CD14-positive monocyte (primary cell): ENCODE results near the gene OPN5. TPM values are rescaled to one million over a fixed set of nuclear protein-coding genes. Genes with fewer than 3 reads are reported as not detected.

Source experiments
- DNase-seq, 3 donors: peaks; one replicate each; pipeline ENCODE4 v3.0.0-alpha.2; 2011 to 2022
- H2AFZ ChIP-seq: 2 replicates; pipeline ENCODE4 v1.6.0; 2012; ENCODE audit warnings: mild to moderate bottlenecking, low read depth, low read length, inconsistent platforms; ENCODE audit not compliant: insufficient read depth, poor library complexity, severe bottlenecking
- H3K27ac ChIP-seq, 2 donors: 1 replicate in 1 of 2; 2 replicates in 1 of 2; pipeline ENCODE4 v1.5.1; 2012 to 2013; ENCODE audit warnings: low read length in 2 of 2, control low read depth in 1 of 2, inconsistent platforms in 1 of 2, low read depth in 1 of 2, mild to moderate bottlenecking in 1 of 2
- H3K27me3 ChIP-seq, 2 donors: one replicate each; pipeline versions ENCODE4 v1.6.0 to v1.6.1; 2011 to 2013; ENCODE audit warnings: low read length in 2 of 2; ENCODE audit not compliant: control insufficient read depth in 2 of 2, insufficient read depth in 2 of 2
- H3K36me3 ChIP-seq, 2 donors: replicated peaks in 1 of 2; 1 replicate in 1 of 2; 2 replicates in 1 of 2; pipeline versions ENCODE4 v1.5.1 to v1.6.1; 2012 to 2013; ENCODE audit warnings: low read length in 2 of 2, control low read depth in 1 of 2, inconsistent platforms in 1 of 2, mild to moderate bottlenecking in 1 of 2; ENCODE audit not compliant: insufficient read depth in 2 of 2, control insufficient read depth in 1 of 2
- H3K4me1 ChIP-seq, 2 donors: 1 replicate in 1 of 2; 2 replicates in 1 of 2; pipeline versions ENCODE4 v1.5.1 to v1.6.1; 2012 to 2013; ENCODE audit warnings: low read length in 2 of 2, control low read depth in 1 of 2, inconsistent platforms in 1 of 2, mild to moderate bottlenecking in 1 of 2, moderate library complexity in 1 of 2; ENCODE audit not compliant: insufficient read depth in 2 of 2, control insufficient read depth in 1 of 2
- H3K4me2 ChIP-seq: replicated peaks from 2 replicates; pipeline ENCODE3; 2012; ENCODE audit warnings: low read length, moderate library complexity, mild to moderate bottlenecking; ENCODE audit not compliant: poor library complexity, severe bottlenecking; ENCODE audit errors: extremely low read depth
- H3K4me3 ChIP-seq, 3 experiments: fragments of 200-600 bp in 1 of 3; sonication (generic) in 1 of 3; replicated peaks in 1 of 3; 1 replicate in 2 of 3; 2 replicates in 1 of 3; pipeline ENCODE4 v1.5.1; 2011 to 2013; ENCODE audit warnings: low read length in 3 of 3, mild to moderate bottlenecking in 3 of 3, control low read depth in 2 of 3, low read depth in 2 of 3, inconsistent platforms in 1 of 3, moderate library complexity in 1 of 3
- H3K79me2 ChIP-seq: 2 replicates; pipeline ENCODE4 v1.6.0; 2012; ENCODE audit warnings: mild to moderate bottlenecking, control low read depth, inconsistent platforms, low read length, moderate library complexity; ENCODE audit not compliant: insufficient read depth
- H3K9ac ChIP-seq: 2 replicates; pipeline ENCODE4 v1.6.0; 2017; ENCODE audit warnings: low read length, mild to moderate bottlenecking; ENCODE audit not compliant: insufficient read depth, poor library complexity, severe bottlenecking
- H3K9me3 ChIP-seq, 2 donors: replicated peaks in 1 of 2; 1 replicate in 1 of 2; 2 replicates in 1 of 2; pipeline versions ENCODE4 v1.5.1 to v1.6.1; 2012 to 2013; ENCODE audit warnings: low read length in 2 of 2, control low read depth in 1 of 2; ENCODE audit not compliant: control insufficient read depth in 1 of 2, insufficient read depth in 1 of 2
- H4K20me1 ChIP-seq: 2 replicates; pipeline ENCODE4 v1.6.0; 2012; ENCODE audit warnings: mild to moderate bottlenecking, low read length, control low read depth, moderate library complexity; ENCODE audit not compliant: insufficient read depth
- H3K27ac Mint-ChIP-seq, 7 donors: one replicate each; pipeline ENCODE4 v1.8.0; 2020; ENCODE audit warnings: mild to moderate bottlenecking in 7 of 7, mixed read lengths in 7 of 7, moderate library complexity in 6 of 7, inconsistent platforms in 2 of 7
- H3K27me3 Mint-ChIP-seq, 3 donors: one replicate each; pipeline ENCODE4 v1.8.0; 2021 to 2022; ENCODE audit warnings: low read depth in 3 of 3, mild to moderate bottlenecking in 3 of 3, mixed read lengths in 3 of 3, moderate library complexity in 3 of 3, inconsistent platforms in 1 of 3
- H3K36me3 Mint-ChIP-seq, 2 donors: one replicate each; pipeline ENCODE4 v1.8.0; 2020; ENCODE audit warnings: mixed read lengths in 2 of 2, inconsistent platforms in 1 of 2, mild to moderate bottlenecking in 1 of 2
- H3K4me1 Mint-ChIP-seq: one replicate; pipeline ENCODE4 v1.8.0; 2020; ENCODE audit warnings: mild to moderate bottlenecking, mixed read lengths
- H3K4me3 Mint-ChIP-seq, 2 donors: one replicate each; pipeline ENCODE4 v1.8.0; 2020; ENCODE audit warnings: mild to moderate bottlenecking in 2 of 2, mixed read lengths in 2 of 2, moderate library complexity in 1 of 2
- H3K9me3 Mint-ChIP-seq, 7 donors: one replicate each; pipeline ENCODE4 v1.8.0; 2020 to 2022; ENCODE audit warnings: mixed read lengths in 7 of 7, mild to moderate bottlenecking in 6 of 7, moderate library complexity in 6 of 7, inconsistent platforms in 2 of 7
- WGBS: methylation state at CpG from one replicate; pipeline ENCODE4 v1.1.5; 2013; ENCODE audit warnings: missing lambda C conversion rate; ENCODE audit not compliant: insufficient coverage; 5-methylcytosine and 5-hydroxymethylcytosine counted together
- intact Hi-C, 2 donors: fragments of 100-400 bp; cut with micrococcal nuclease; formaldehyde crosslinking; loops; one replicate each; pipeline versions ENCODE4 v1.15.0 to v1.15.1; 2023
- polyA plus RNA-seq, 3 donors: library from polyadenylated mRNA; depleted of rRNA in 1 of 3; unstranded in 2 of 3; stranded (reverse) in 1 of 3; fragments of 300-500 nt in 2 of 3; fragments of >200 nt in 1 of 3; fragmentation: Illumina TruSeq in 2 of 3; gene quantifications; 1 replicate in 2 of 3; 2 replicates in 1 of 3; pipeline ENCODE4 v1.2.3, GENCODE V29; 2012 to 2021
- TF ChIP-seq, protein P1 (sequence below): fragments of 200-600 bp; IDR thresholded peaks from one replicate; pipeline ENCODE4 v1.8.0; 2022; ENCODE audit warnings: antibody characterized with exemption, mild to moderate bottlenecking

The OPN5 gene
- polyA plus RNA-seq, 3 donors: not detected

DNA sequence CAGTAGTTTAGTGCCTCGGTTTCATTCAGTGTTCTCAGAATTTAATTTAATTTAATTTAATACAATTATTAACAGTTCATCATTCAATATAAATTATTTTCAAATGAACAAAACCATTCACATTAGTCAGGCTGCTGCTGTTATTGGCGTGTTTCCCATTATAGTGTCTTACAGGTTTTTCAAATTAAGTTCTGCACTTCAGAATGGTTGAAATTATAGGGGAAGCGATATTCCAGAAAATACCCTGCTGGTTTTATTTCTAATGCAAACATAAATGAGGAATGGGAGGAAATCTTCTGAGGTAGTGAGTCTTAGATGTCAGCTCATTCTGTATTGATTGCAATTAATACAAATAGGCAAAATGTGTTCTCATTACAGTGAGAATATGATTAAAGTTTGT lies 37.6 kb downstream of the OPN5 start:
- no peaks in the 10 kb centered on the region for H3K36me3 ChIP-seq
- no peak overlapping the region for H3K4me3 Mint-ChIP-seq
- no peaks in the 10 kb centered on the region for H3K4me1 Mint-ChIP-seq
- no peaks in the 10 kb centered on the region for H3K9me3 ChIP-seq
- H4K20me1 ChIP-seq: no peaks in the 10 kb centered on the region
- no peak overlapping the region for H3K4me2 ChIP-seq
- no peak overlapping the region for H3K9ac ChIP-seq
- intact Hi-C loops: no loop called here
- TF ChIP-seq, protein P1, sequence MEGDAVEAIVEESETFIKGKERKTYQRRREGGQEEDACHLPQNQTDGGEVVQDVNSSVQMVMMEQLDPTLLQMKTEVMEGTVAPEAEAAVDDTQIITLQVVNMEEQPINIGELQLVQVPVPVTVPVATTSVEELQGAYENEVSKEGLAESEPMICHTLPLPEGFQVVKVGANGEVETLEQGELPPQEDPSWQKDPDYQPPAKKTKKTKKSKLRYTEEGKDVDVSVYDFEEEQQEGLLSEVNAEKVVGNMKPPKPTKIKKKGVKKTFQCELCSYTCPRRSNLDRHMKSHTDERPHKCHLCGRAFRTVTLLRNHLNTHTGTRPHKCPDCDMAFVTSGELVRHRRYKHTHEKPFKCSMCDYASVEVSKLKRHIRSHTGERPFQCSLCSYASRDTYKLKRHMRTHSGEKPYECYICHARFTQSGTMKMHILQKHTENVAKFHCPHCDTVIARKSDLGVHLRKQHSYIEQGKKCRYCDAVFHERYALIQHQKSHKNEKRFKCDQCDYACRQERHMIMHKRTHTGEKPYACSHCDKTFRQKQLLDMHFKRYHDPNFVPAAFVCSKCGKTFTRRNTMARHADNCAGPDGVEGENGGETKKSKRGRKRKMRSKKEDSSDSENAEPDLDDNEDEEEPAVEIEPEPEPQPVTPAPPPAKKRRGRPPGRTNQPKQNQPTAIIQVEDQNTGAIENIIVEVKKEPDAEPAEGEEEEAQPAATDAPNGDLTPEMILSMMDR: no peak
- no peaks in the 10 kb centered on the region for H3K79me2 ChIP-seq
- no peak for DNase-seq
- no peaks in the 10 kb centered on the region for H3K27me3 ChIP-seq
- H3K27me3 Mint-ChIP-seq: peaks cover 1 to 7% (median 2%) of the 10 kb centered on the region in 3 donors
- H3K27ac Mint-ChIP-seq: no peak overlapping the region
- no peak overlapping the region for H3K4me3 ChIP-seq
- no peak overlapping the region for H3K27ac ChIP-seq
- H3K36me3 Mint-ChIP-seq: no peaks in the 10 kb centered on the region
- H3K9me3 Mint-ChIP-seq: peaks cover 0 to 5% (median 1%) of the 10 kb centered on the region in 7 donors
- WGBS: no CpG with 5 or more reads among the region's 3 CpGs
- H3K4me1 ChIP-seq: no peaks in the 10 kb centered on the region
- H2AFZ ChIP-seq: no peak overlapping the region

DNA sequence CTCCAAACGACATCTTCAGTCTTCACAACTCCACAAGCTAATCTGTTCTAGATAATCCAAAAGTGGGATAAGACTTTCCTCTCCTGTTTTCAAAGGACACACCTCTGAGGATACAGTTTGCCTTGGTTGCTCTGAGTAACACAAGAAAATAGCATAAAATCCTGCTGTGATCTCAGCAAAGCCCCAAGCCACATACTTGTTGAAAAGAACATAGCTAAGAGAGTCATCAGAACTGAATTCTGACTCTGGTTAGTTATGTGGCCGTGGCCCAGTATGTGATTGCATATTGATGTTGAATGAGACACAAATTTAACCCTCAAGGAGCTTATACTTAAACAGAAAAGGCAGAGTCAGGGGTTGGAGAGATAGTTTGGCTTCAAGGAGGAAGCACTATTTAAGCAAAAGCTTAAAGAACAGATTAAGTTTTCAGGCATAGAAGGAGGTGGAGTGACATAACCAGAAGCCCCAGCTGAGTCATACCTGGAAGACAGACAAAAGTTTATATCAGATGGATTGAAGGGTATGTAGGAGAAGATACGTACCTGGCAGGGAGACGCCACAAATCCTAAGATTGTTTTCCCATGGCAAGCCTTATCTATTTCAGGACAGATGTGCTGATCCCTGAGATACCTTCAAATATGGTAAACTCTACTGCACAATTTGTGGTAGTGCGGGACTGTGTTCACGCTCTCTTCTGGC lies 41.2 kb downstream of the OPN5 start:
- Mint-ChIP-seq H3K36me3 (no peaks in the 10 kb centered on the region), H3K4me3 (no peak overlapping the region), H3K27ac (no peak overlapping the region), H3K4me1 (no peaks in the 10 kb centered on the region), H3K9me3 (peaks cover 0 to 5% (median 1%) of the 10 kb centered on the region in 7 donors), H3K27me3 (peaks cover 1 to 7% (median 2%) of the 10 kb centered on the region in 3 donors)
- H2AFZ ChIP-seq: no peak overlapping the region
- intact Hi-C loops: no loop called here
- H3K27me3 ChIP-seq: no peaks in the 10 kb centered on the region
- TF ChIP-seq, protein P1: no peak
- no peak overlapping the region for H3K4me2 ChIP-seq
- H3K9me3 ChIP-seq: no peaks in the 10 kb centered on the region
- H3K36me3 ChIP-seq: no peaks in the 10 kb centered on the region
- 100% methylated on average over 2 of the region's 6 CpGs for WGBS
- no peak overlapping the region for H3K4me3 ChIP-seq
- H3K9ac ChIP-seq: no peak overlapping the region
- no peaks in the 10 kb centered on the region for H3K4me1 ChIP-seq
- no peak for DNase-seq
- H3K27ac ChIP-seq: no peak overlapping the region
- no peaks in the 10 kb centered on the region for H3K79me2 ChIP-seq
- H4K20me1 ChIP-seq: no peaks in the 10 kb centered on the region
